ENCODE measurements around the gene C2orf69.

C2orf69 gene

GRCh38 chr2:199901942-199902341 lies 9.2 kb upstream of the C2orf69 start:
- no peak overlapping the region for H3K27ac ChIP-seq
- no peak for TF ChIP-seq ZFX (IDR thresholded peaks at IDR 0.05; ENCODE audit: borderline replicate concordance)
- TF ChIP-seq CTCF (IDR thresholded peaks at IDR 0.05), result no peak

- TF ChIP-seq ZFX (IDR thresholded peaks at IDR 0.05; ENCODE audit: borderline replicate concordance), result no peak
- TF ChIP-seq CTCF (IDR thresholded peaks at IDR 0.05), result no peak
- H3K27ac ChIP-seq, result no peak overlapping the region
Observed at GRCh38 chr2:199902486-199903110, 8.5 kb upstream of the C2orf69 start.

GRCh38 chr2:199903111-199903510 lies 8.0 kb upstream of the C2orf69 start:
- TF ChIP-seq ZFX (IDR thresholded peaks at IDR 0.05; ENCODE audit: borderline replicate concordance) (no peak), CTCF (IDR thresholded peaks at IDR 0.05) (no peak)
- H3K27ac ChIP-seq, result no peak overlapping the region

GRCh38 chr2:199907008-199907714 lies 3.9 kb upstream of the C2orf69 start:
- no peak for TF ChIP-seq ZFX (IDR thresholded peaks at IDR 0.05; ENCODE audit: borderline replicate concordance)
- no peak for TF ChIP-seq CTCF (IDR thresholded peaks at IDR 0.05)
- H3K27ac ChIP-seq, result no peak overlapping the region

- no peak for TF ChIP-seq CTCF (IDR thresholded peaks at IDR 0.05)
- no peak for TF ChIP-seq ZFX (IDR thresholded peaks at IDR 0.05; ENCODE audit: borderline replicate concordance)
- peak overlapping the region; percentile 93 for H3K27ac ChIP-seq
Observed at GRCh38 chr2:199910338-199911051, 598 bp upstream of the C2orf69 start.

- TF ChIP-seq ZFX (IDR thresholded peaks at IDR 0.05; ENCODE audit: borderline replicate concordance) (no peak), CTCF (IDR thresholded peaks at IDR 0.05) (no peak)
- H3K27ac ChIP-seq, result peak overlapping the region; percentile 93
Observed at GRCh38 chr2:199911877-199912161, 726 bp downstream of the C2orf69 start.

- H3K27ac ChIP-seq, result peak overlapping the region; percentile 93; the same call in 1 of the 2 replicates
Observed at GRCh38 chr2:199912553-199913114, 1.5 kb downstream of the C2orf69 start.

Data from 22Rv1 (cell line).